Measurements from ENCODE around the gene NXPE4. TPM values are rescaled to one million over a fixed set of nuclear protein-coding genes. Genes with fewer than 3 reads are reported as not detected.

Gene NXPE4
- total and polyA plus RNA-seq, 9 of the 15 experiments (the other 6 are each of a cell fraction or from before 2014, with no cell fraction given), result not detected

DNA sequence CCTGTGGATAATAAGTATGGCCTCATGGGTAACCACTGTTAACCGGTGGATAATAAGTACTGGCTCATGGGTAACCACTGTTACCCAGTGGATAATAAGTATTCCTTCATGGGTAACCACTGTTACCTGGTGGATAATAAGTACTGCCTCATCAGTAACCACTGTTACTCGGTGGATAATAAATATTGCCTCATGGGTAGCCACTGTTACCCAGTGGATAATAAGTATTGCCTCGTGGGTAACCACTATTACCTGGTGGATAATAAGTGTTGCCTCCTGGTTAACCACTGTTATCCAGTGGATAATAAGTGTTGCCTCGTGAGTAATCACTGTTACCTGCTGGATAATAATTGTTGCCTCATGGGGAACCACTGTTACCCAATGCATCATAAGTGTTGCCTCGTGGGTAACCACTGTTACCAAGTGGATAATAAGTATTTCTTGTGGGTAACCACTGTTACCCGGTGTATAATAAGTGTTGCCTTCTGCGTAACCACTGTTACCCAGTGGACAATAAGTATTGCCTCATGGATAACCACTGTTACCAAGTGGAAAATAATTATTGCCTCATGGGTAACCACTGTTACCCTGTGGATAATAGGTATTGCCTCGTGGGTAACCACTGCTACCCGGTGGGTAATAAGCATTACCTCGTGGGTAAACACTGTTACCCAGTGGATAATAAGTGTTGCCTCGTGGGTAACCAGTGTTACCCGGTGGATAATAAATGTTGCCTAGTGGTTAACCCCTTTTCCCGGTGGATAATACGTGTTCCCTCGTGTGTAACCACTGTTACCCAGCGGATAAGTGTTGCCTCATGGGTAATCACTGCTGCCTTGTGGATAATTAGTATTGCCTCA, 26.6 kb upstream of the NXPE4 start:
- WGBS (ENCODE audit: insufficient coverage, low coverage, missing lambda C conversion rate), result under 1% methylated on average over 16 of the region's 16 CpGs
- in situ Hi-C loops (cut with MboI), result no loop called here
- H3K27ac ChIP-seq (ENCODE audit: extremely low read depth, low read depth, low read length), result no peak overlapping the region
- FAIRE-seq (no peak), ATAC-seq (no peak), DNase-seq (ENCODE audit: extremely low read depth in 1 of 4, low spot score in 3 of 4) (no peak)
- ChIA-PET POLR2A (no interaction called here), CTCF (ENCODE audit: low intra/inter-chr PET ratio) (no interaction called here)
- no peak for TF ChIP-seq ATF1 (CRISPR knock-in tag; IDR thresholded peaks at IDR 0.05)
- no peak for TF ChIP-seq ATF1 (tag; IDR thresholded peaks at IDR 0.05)
- no peak for TF ChIP-seq E2F8 (IDR thresholded peaks at IDR 0.05; ENCODE audit: low read depth, partially characterized antibody)
- TF ChIP-seq, protein P1, sequence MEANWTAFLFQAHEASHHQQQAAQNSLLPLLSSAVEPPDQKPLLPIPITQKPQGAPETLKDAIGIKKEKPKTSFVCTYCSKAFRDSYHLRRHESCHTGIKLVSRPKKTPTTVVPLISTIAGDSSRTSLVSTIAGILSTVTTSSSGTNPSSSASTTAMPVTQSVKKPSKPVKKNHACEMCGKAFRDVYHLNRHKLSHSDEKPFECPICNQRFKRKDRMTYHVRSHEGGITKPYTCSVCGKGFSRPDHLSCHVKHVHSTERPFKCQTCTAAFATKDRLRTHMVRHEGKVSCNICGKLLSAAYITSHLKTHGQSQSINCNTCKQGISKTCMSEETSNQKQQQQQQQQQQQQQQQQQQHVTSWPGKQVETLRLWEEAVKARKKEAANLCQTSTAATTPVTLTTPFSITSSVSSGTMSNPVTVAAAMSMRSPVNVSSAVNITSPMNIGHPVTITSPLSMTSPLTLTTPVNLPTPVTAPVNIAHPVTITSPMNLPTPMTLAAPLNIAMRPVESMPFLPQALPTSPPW (CRISPR knock-in tag; IDR thresholded peaks at IDR 0.05), result no peak
- TF ChIP-seq, protein P2, sequence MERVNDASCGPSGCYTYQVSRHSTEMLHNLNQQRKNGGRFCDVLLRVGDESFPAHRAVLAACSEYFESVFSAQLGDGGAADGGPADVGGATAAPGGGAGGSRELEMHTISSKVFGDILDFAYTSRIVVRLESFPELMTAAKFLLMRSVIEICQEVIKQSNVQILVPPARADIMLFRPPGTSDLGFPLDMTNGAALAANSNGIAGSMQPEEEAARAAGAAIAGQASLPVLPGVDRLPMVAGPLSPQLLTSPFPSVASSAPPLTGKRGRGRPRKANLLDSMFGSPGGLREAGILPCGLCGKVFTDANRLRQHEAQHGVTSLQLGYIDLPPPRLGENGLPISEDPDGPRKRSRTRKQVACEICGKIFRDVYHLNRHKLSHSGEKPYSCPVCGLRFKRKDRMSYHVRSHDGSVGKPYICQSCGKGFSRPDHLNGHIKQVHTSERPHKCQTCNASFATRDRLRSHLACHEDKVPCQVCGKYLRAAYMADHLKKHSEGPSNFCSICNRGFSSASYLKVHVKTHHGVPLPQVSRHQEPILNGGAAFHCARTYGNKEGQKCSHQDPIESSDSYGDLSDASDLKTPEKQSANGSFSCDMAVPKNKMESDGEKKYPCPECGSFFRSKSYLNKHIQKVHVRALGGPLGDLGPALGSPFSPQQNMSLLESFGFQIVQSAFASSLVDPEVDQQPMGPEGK (CRISPR knock-in tag; IDR thresholded peaks at IDR 0.05; ENCODE audit: borderline replicate concordance), result no peak
- H3K9ac ChIP-seq (ENCODE audit: insufficient read depth in 1 of 2, low read depth in 2 of 2, low read length in 2 of 2), result no peak overlapping the region
- no peaks in the 10 kb centered on the region for H3K36me3 ChIP-seq (ENCODE audit: control insufficient read depth, insufficient read depth, low read length)
- no peaks in the 10 kb centered on the region for H3K79me2 ChIP-seq (ENCODE audit: control insufficient read depth, insufficient read depth, low read length)
- H3K4me1 ChIP-seq (replicated peaks in 1 of 2; ENCODE audit: control insufficient read depth in 2 of 2, insufficient read depth in 2 of 2, low read length in 2 of 2), result no peaks in the 10 kb centered on the region
- no peak overlapping the region for H3K4me2 ChIP-seq (ENCODE audit: insufficient read depth, low read length)
- no peak overlapping the region for H3K4me3 ChIP-seq
- BruUV-seq (replicated peaks), result no TSS peak
- H4K20me1 ChIP-seq (replicated peaks; ENCODE audit: control insufficient read depth, insufficient read depth, low read length), result no peaks in the 10 kb centered on the region
- H3K27me3 ChIP-seq (ENCODE audit: control insufficient read depth in 2 of 2, insufficient read depth in 2 of 2, low read length in 2 of 2), result no peaks in the 10 kb centered on the region
- no peaks in the 10 kb centered on the region for H3K9me1 ChIP-seq (ENCODE audit: control insufficient read depth, insufficient read depth, low read length)
- H2AFZ ChIP-seq (ENCODE audit: low read depth, low read length), result no peak overlapping the region
- peaks cover 6% of the 10 kb centered on the region; the same call in 1 of the 2 replicates for H3K9me3 ChIP-seq (replicated peaks; ENCODE audit: control insufficient read depth, insufficient read depth, low read depth, low read length)
- intact Hi-C loops (cut with micrococcal nuclease), result no loop called here

Measured in K562 (cell line).